Measurements from ENCODE around the gene PCAT6.

- TF ChIP-seq, protein P1, sequence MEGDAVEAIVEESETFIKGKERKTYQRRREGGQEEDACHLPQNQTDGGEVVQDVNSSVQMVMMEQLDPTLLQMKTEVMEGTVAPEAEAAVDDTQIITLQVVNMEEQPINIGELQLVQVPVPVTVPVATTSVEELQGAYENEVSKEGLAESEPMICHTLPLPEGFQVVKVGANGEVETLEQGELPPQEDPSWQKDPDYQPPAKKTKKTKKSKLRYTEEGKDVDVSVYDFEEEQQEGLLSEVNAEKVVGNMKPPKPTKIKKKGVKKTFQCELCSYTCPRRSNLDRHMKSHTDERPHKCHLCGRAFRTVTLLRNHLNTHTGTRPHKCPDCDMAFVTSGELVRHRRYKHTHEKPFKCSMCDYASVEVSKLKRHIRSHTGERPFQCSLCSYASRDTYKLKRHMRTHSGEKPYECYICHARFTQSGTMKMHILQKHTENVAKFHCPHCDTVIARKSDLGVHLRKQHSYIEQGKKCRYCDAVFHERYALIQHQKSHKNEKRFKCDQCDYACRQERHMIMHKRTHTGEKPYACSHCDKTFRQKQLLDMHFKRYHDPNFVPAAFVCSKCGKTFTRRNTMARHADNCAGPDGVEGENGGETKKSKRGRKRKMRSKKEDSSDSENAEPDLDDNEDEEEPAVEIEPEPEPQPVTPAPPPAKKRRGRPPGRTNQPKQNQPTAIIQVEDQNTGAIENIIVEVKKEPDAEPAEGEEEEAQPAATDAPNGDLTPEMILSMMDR (IDR thresholded peaks at IDR 0.05): no peak
- no peak for TF ChIP-seq POLR2A (IDR thresholded peaks at IDR 0.05)
Measured at GRCh38 chr1:202836623-202837403, 26.1 kb downstream of the PCAT6 start.
